GM21528 (cell line): ENCODE measurements around the gene ATF7IP.

ENCODE experiments used
- ATAC-seq: cut with Tn5 transposase; IDR thresholded peaks from one replicate; pipeline ENCODE4 v1.9.1; 2021; ENCODE audit warnings: mild to moderate bottlenecking, moderate library complexity; ENCODE audit not compliant: unreplicated experiment, low FRiP score

ATF7IP gene

GRCh38 chr12:14548609-14549008, 183.1 kb downstream of the ATF7IP start:
- no peak for ATAC-seq
